HEK293 (cell line): ENCODE results near the gene PRR19.
A peak's percentile ranks its signal among the peaks of the same experiment; 100 is the strongest.

Source experiments
- HOXA7 ChIP-seq: sonication (generic); formaldehyde crosslinking; IDR thresholded peaks from 2 replicates; pipeline ENCODE4 v1.8.1; 2022; ENCODE audit warnings: missing genetic modification reagents, borderline replicate concordance
- KLF1 ChIP-seq: fragments of 450-650 bp; formaldehyde crosslinking; IDR thresholded peaks from 2 replicates; pipeline ENCODE4 v1.5.1; 2016; ENCODE audit warnings: missing biosample characterization, missing genetic modification characterization
- KLF16 ChIP-seq: fragments of 450-650 bp; formaldehyde crosslinking; IDR thresholded peaks from 2 replicates; pipeline ENCODE4 v1.5.1; 2017; ENCODE audit warnings: missing biosample characterization, missing genetic modification characterization
- MEIS1 ChIP-seq: sonication (generic); formaldehyde crosslinking; IDR thresholded peaks from 2 replicates; pipeline ENCODE4 v1.8.1; 2022; ENCODE audit warnings: missing genetic modification reagents, mild to moderate bottlenecking, borderline replicate concordance
- PRDM10 ChIP-seq: fragments of 450-650 bp; formaldehyde crosslinking; IDR thresholded peaks from 2 replicates; pipeline ENCODE4 v1.5.1; 2016; ENCODE audit warnings: missing biosample characterization, missing genetic modification characterization
- PRDM2 ChIP-seq: fragments of 450-650 bp; formaldehyde crosslinking; IDR thresholded peaks from 2 replicates; pipeline ENCODE4 v1.5.1; 2016; ENCODE audit warnings: missing biosample characterization, missing genetic modification characterization, borderline replicate concordance
- RBAK ChIP-seq: fragments of 450-650 bp; formaldehyde crosslinking; IDR thresholded peaks from 2 replicates; pipeline ENCODE4 v1.5.1; 2016; ENCODE audit warnings: missing biosample characterization, missing genetic modification characterization
- ZBTB1 ChIP-seq: fragments of 450-650 bp; formaldehyde crosslinking; IDR thresholded peaks from 2 replicates; pipeline ENCODE4 v1.5.1; 2016; ENCODE audit warnings: missing biosample characterization, missing genetic modification characterization
- ZBTB48 ChIP-seq: fragments of 450-650 bp; formaldehyde crosslinking; IDR thresholded peaks from 2 replicates; pipeline ENCODE4 v1.5.1; 2016; ENCODE audit warnings: missing biosample characterization, missing genetic modification characterization
- ZBTB8A ChIP-seq: fragments of 450-650 bp; formaldehyde crosslinking; IDR thresholded peaks from 2 replicates; pipeline ENCODE4 v1.5.1; 2016; ENCODE audit warnings: missing biosample characterization, missing genetic modification characterization
- ZFP3 ChIP-seq: fragments of 450-650 bp; formaldehyde crosslinking; IDR thresholded peaks from 2 replicates; pipeline ENCODE4 v1.5.1; 2016; ENCODE audit warnings: low read depth, missing biosample characterization, missing genetic modification characterization
- ZFP37 ChIP-seq: fragments of 450-650 bp; formaldehyde crosslinking; IDR thresholded peaks from 2 replicates; pipeline ENCODE4 v1.5.1; 2016; ENCODE audit warnings: missing biosample characterization, missing genetic modification characterization
- ZNF140 ChIP-seq: fragments of 450-650 bp; formaldehyde crosslinking; IDR thresholded peaks from 2 replicates; pipeline ENCODE4 v1.5.1; 2016; ENCODE audit warnings: missing biosample characterization, missing genetic modification characterization
- ZNF169 ChIP-seq: fragments of 450-650 bp; formaldehyde crosslinking; IDR thresholded peaks from 2 replicates; pipeline ENCODE4 v1.5.1; 2016; ENCODE audit warnings: missing biosample characterization, missing genetic modification characterization
- ZNF175 ChIP-seq: fragments of 450-650 bp; formaldehyde crosslinking; IDR thresholded peaks from 2 replicates; pipeline ENCODE4 v1.5.1; 2016; ENCODE audit warnings: missing biosample characterization, missing genetic modification characterization
- ZNF221 ChIP-seq: fragments of 450-650 bp; formaldehyde crosslinking; IDR thresholded peaks from 2 replicates; pipeline ENCODE4 v1.5.1; 2017; ENCODE audit warnings: missing biosample characterization, missing genetic modification characterization, borderline replicate concordance
- ZNF335 ChIP-seq: fragments of 450-650 bp; formaldehyde crosslinking; conservative IDR thresholded peaks from 2 replicates; pipeline ENCODE4 v1.5.1; 2016; ENCODE audit warnings: missing biosample characterization, missing genetic modification characterization
- ZNF394 ChIP-seq: fragments of 450-650 bp; formaldehyde crosslinking; IDR thresholded peaks from 2 replicates; pipeline ENCODE4 v1.5.1; 2016; ENCODE audit warnings: missing biosample characterization, missing genetic modification characterization, mild to moderate bottlenecking, moderate library complexity, borderline replicate concordance
- ZNF423 ChIP-seq: fragments of 450-650 bp; formaldehyde crosslinking; IDR thresholded peaks from 2 replicates; pipeline ENCODE4 v1.5.1; 2016; ENCODE audit warnings: missing biosample characterization, missing genetic modification characterization
- ZNF544 ChIP-seq: fragments of 450-650 bp; formaldehyde crosslinking; IDR thresholded peaks from 2 replicates; pipeline ENCODE4 v1.5.0; 2017; ENCODE audit warnings: missing biosample characterization, missing genetic modification characterization
- ZNF580 ChIP-seq: fragments of 450-650 bp; formaldehyde crosslinking; IDR thresholded peaks from 2 replicates; pipeline ENCODE4 v1.5.1; 2016; ENCODE audit warnings: missing biosample characterization, missing genetic modification characterization
- ZNF639 ChIP-seq: fragments of 450-650 bp; formaldehyde crosslinking; IDR thresholded peaks from 2 replicates; pipeline ENCODE4 v1.5.1; 2016; ENCODE audit warnings: missing biosample characterization, missing genetic modification characterization
- ZNF792 ChIP-seq: fragments of 450-650 bp; formaldehyde crosslinking; IDR thresholded peaks from 2 replicates; pipeline ENCODE4 v1.5.1; 2016; ENCODE audit warnings: missing biosample characterization, missing genetic modification characterization
- ZXDB ChIP-seq: fragments of 450-650 bp; formaldehyde crosslinking; IDR thresholded peaks from 2 replicates; pipeline ENCODE4 v1.5.1; 2016; ENCODE audit warnings: missing biosample characterization, missing genetic modification characterization

PRR19 gene

GRCh38 chr19:42254089-42254849, 47.7 kb upstream of the PRR19 start (continued):
- TF ChIP-seq KLF1 (tag by site-specific recombination) = peak; percentile 76
- no peak for TF ChIP-seq PRDM2 (tag by site-specific recombination)
- peak; percentile 68; the same call in 1 of the 2 replicates for TF ChIP-seq ZFP37 (tag by site-specific recombination)
- TF ChIP-seq ZNF335 (tag by site-specific recombination) = peak; percentile 97
- TF ChIP-seq ZBTB48 (tag by site-specific recombination) = no peak
- peak; percentile 81 for TF ChIP-seq PRDM10 (tag by site-specific recombination)
- no peak for TF ChIP-seq ZNF639 (tag by site-specific recombination)
- TF ChIP-seq HOXA7 (CRISPR knock-in tag) = no peak
- 0 out of 2 replicates have a peak, but pooled peaks have one; percentile 12 for TF ChIP-seq ZNF394 (tag by site-specific recombination)
- TF ChIP-seq ZNF221 (tag by site-specific recombination) = no peak
- no peak for TF ChIP-seq ZFP3 (tag by site-specific recombination)
- TF ChIP-seq ZXDB (tag by site-specific recombination) = peak; percentile 78
- TF ChIP-seq MEIS1 (CRISPR knock-in tag) = no peak
- TF ChIP-seq ZNF169 (tag by site-specific recombination) = no peak
- TF ChIP-seq ZBTB1 (tag by site-specific recombination) = peak; percentile 45; the same call in 1 of the 2 replicates
- no peak for TF ChIP-seq ZNF140 (tag by site-specific recombination)
- 0 out of 2 replicates have a peak, but pooled peaks have one; percentile 59 for TF ChIP-seq ZNF580 (tag by site-specific recombination)
- TF ChIP-seq KLF16 (tag by site-specific recombination) = peak; percentile 90
- no peak for TF ChIP-seq ZNF175
- TF ChIP-seq RBAK (tag by site-specific recombination) = no peak
- TF ChIP-seq ZNF792 (tag by site-specific recombination) = no peak
- peak; percentile 26 for TF ChIP-seq ZNF423 (tag by site-specific recombination)
- no peak for TF ChIP-seq ZNF544 (tag by site-specific recombination)
- no peak; the same call in 1 of the 2 replicates for TF ChIP-seq ZBTB8A (tag by site-specific recombination)
